ENCODE measurements around the gene WDR91. TPM values are rescaled to one million over a fixed set of nuclear protein-coding genes. Genes with fewer than 3 reads are reported as not detected.
A peak's percentile ranks its signal among the peaks of the same experiment; 100 is the strongest.

WDR91 gene
- total RNA-seq, 2 donors from 2014 or later = 11.9 to 22.8 TPM

DNA sequence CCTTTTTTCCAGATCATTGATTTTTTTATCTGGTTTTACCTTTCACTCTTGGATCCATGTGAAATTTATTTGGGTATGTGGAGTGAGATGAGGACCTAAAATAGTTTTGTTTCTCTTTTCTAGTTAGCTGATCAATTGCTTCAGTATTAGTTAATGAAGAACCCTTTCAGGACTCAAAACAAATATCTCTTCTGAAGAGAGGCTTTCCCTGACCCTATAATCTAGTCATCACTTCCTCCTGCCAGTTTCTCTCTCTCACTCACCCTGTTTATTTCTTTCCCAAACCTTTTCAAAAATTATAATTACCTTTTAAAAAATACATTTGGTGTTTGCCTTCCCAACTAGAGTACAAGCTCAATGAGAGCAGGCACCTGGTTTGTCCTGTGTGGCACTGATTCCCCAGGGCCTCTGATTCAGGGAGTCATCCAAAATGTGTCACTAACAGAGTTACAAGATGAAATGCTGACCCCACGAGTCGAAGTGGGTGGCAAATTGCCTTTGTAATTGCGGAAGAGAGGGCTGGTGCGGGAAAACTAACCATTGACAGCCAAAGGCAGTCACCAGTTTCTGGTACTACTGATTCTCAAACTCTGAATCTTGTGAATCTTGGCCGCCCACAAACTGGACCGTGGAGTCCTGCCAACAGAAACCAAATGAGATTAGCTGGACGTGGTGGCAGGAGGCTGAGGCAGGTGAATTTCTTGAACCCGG lies 61.1 kb downstream of the WDR91 start:
- no peaks in the 10 kb centered on the region for H3K27me3 Mint-ChIP-seq
- H3K4me1 Mint-ChIP-seq (ENCODE audit: low read depth in 2 of 2) = peaks cover 61 to 76% of the 10 kb centered on the region in 2 donors
- H3K27ac Mint-ChIP-seq = peak overlapping the region; percentile 95 to 99
- DNase-seq (ENCODE audit: low spot score) = no peak
- peak overlapping the region; percentile 93 for H3K4me3 Mint-ChIP-seq
- no peak for ATAC-seq
- peaks cover 16% of the 10 kb centered on the region for H3K9me3 Mint-ChIP-seq
- H3K36me3 Mint-ChIP-seq = peaks cover 31% of the 10 kb centered on the region

DNA sequence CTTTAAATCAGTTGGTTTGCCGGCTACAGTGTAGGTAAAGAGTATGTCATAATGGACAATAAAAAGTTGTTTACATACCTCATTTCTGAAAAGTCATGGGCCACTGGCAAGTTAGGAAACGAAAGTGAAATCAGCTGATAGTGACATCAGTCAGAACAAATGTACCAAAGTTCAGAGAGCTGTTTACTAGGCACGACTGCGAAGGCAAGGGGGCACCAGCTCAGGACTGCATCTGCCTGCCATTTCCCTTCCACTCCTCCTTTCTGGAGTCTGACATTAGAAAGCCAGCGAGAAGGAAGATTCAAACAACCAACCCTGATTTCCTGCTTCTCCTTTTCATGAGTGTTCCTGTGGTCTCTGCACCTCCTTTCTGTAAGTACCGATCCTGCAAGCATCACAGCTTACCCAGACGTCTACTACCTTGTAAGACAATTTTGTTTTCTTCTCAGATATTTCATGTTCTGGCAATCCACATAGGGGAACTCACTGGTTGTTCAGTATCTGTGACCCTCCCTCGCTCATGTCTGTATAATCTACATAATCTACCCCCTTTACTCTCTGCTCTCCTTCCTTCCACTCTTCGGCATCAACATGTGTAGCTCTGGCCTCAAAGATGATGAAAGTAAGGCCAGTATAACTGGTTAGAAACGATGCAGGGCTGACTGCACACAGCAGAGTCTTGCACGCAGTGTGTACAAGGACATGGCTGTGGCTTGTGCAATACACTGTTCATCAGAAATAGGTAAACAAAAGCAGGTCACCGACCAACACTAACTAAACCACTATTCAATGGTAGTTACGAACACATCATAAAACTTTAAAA lies 63.2 kb downstream of the WDR91 start, which contains the start of gene TMEM140:
Gene TMEM140 (plus strand): TSS at position 174 of the 823 bp plus-strand sequence. CDS start 16,370 bp downstream, outside the sequence.
- peak within 1 kb of the TSS; percentile 95 to 99 for H3K27ac Mint-ChIP-seq
- H3K4me1 Mint-ChIP-seq (ENCODE audit: low read depth in 2 of 2) = peaks cover 52 to 59% of the 10 kb centered on the region in 2 donors
- peak; percentile 90 to 91 for ATAC-seq

DNA sequence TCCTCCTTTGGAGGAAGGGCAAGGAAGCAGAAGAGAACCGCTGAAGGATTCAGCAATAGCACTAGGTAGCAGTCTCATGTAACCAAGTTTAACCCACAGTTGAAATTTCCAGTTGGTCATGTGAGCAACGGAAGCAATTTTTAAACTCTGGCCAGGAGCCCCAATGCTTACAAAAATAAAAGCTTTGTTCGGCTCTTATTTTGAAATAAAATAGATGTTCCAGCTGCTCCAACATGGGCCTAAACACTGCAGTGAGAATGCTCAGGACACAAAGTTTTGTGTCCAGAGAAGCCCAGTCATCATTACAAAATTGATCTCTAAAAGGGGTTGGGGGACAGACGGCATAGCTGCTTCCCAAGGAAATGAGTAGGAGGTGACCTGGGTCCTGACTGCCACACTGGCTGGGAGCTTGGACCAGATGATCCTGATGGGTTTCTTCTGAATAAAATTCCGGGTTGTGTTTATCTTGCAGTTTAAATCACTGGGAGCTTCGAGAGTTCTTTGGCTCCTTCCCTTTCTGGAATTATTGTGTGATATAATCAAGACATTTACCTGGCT lies 63.9 kb downstream of the WDR91 start:
- no peaks in the 10 kb centered on the region for H3K27me3 Mint-ChIP-seq
- peak overlapping the region; percentile 93 for H3K4me3 Mint-ChIP-seq
- H3K9me3 Mint-ChIP-seq = no peaks in the 10 kb centered on the region
- H3K4me1 Mint-ChIP-seq (ENCODE audit: low read depth in 2 of 2) = peaks cover 47 to 59% of the 10 kb centered on the region in 2 donors
- H3K27ac Mint-ChIP-seq = peak overlapping the region; percentile 95 to 99
- ATAC-seq (peak; percentile 21), DNase-seq (ENCODE audit: low spot score) (no peak)
- H3K36me3 Mint-ChIP-seq = peaks cover 6% of the 10 kb centered on the region

More for the DNA sequence above, 63.2 kb downstream of the WDR91 start, which contains the start of gene TMEM140:
- no peak for DNase-seq (ENCODE audit: low spot score)
- peaks cover 4% of the 10 kb centered on the region for H3K9me3 Mint-ChIP-seq
- peak within 1 kb of the TSS; percentile 93 for H3K4me3 Mint-ChIP-seq
- H3K36me3 Mint-ChIP-seq = peaks cover 13% of the 10 kb centered on the region
- no peaks in the 10 kb centered on the region for H3K27me3 Mint-ChIP-seq

DNA sequence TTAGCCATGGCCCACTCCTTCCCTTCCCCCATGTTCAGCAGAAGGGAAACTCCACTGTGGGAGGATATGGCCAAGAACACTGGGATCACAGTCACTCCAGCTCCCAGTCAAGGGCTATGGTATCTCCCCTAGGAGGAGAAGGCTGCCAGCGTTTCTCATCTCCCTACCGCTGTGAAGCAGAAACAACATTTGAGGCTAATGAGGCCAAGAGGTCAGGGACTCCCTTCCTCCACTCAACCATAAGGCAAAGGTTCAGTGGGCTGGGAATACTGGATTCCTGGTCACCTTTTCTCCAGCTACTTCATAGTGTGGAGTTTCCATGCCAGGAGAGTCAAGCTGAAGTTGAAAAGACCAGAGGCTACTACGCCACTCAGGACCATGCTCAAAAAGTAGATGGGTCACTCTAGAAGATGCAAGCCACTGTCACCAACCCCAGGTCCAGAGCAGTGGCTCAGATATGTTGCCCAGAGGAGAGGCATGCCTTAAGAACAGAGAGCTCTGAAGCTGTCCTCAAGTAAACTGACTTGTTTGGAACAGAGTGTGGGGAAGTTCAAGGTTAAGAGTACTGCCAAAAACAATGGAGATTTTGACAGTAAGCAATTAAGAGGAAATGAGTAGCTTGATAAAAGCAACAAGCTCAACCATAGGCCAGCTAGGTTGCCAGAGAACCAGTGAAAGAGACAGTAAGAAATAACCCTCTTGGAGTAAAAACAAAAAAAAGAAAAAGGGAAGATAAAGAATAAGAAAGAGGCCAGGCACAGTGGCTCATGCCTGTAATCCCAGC lies 67.2 kb downstream of the WDR91 start:
- no peaks in the 10 kb centered on the region for H3K27me3 Mint-ChIP-seq
- peaks cover 29 to 34% of the 10 kb centered on the region in 2 donors for H3K4me1 Mint-ChIP-seq (ENCODE audit: low read depth in 2 of 2)
- DNase-seq (ENCODE audit: low spot score) (no peak), ATAC-seq (no peak)
- H3K4me3 Mint-ChIP-seq = no peak overlapping the region
- H3K9me3 Mint-ChIP-seq = no peaks in the 10 kb centered on the region
- H3K36me3 Mint-ChIP-seq = peaks cover 7% of the 10 kb centered on the region
- no peak overlapping the region for H3K27ac Mint-ChIP-seq

Other genes with a start within 250 kb of the WDR91 start
- 1 to 10 TPM; 2.2 to 2.8 TPM for gene AGBL3, start 225.0 kb downstream of the WDR91 start, total RNA-seq
- 10 to 100 TPM; 10.2 to 17.4 TPM for gene TMEM140, start 63.5 kb downstream of the WDR91 start, total RNA-seq
- 10 to 100 TPM; 47.2 to 68.5 TPM for gene CYREN, start 40.8 kb downstream of the WDR91 start, total RNA-seq
- gene STRA8, start 22.3 kb upstream of the WDR91 start, total RNA-seq = not detected

Measured in natural killer cell treated with Interleukin-12 subunit alpha and Interleukin-12 subunit beta and Interleukin-15 and Interleukin-18, amount 100 ng/mL, for 72 hours (primary cell).